GM12878 (cell line): Measurements from ENCODE around the gene LPCAT3. TPM values are rescaled to one million over a fixed set of nuclear protein-coding genes. Genes with fewer than 3 reads are reported as not detected.

Experiments used
- CREM ChIP-seq: IDR thresholded peaks from 2 replicates; pipeline ENCODE4 v1.6.1; 2014; ENCODE audit warnings: antibody characterized with exemption, low read depth
- EP300 ChIP-seq, 2 experiments: fragments of 150-350 bp in 1 of 2; IDR thresholded peaks; 2 replicates each; pipeline ENCODE4 v1.6.1; 2011 to 2012; ENCODE audit warnings: low read depth in 2 of 2, low read length in 2 of 2, borderline replicate concordance in 1 of 2, improper control_type of control experiment in 1 of 2, inconsistent platforms in 1 of 2; ENCODE audit not compliant: control insufficient read depth in 1 of 2
- EZH2 ChIP-seq: IDR thresholded peaks from 2 replicates; pipeline ENCODE4 v1.6.1; 2012; ENCODE audit warnings: low read depth, mild to moderate bottlenecking, control low read depth, inconsistent platforms, low read length, borderline replicate concordance; ENCODE audit not compliant: control insufficient read depth
- JUNB ChIP-seq: IDR thresholded peaks from 2 replicates; pipeline ENCODE4 v1.6.1; 2016; ENCODE audit warnings: antibody characterized with exemption, mild to moderate bottlenecking
- MXI1 ChIP-seq: fragments of 150-350 bp; IDR thresholded peaks from 2 replicates; pipeline ENCODE4 v1.6.1; 2011; ENCODE audit warnings: low read depth, mild to moderate bottlenecking, inconsistent platforms, low read length, improper control_type of control experiment
- POLR2AphosphoS2 ChIP-seq: IDR thresholded peaks from 2 replicates; pipeline ENCODE4 v1.6.1; 2011; ENCODE audit warnings: low read depth, mild to moderate bottlenecking, low read length, improper control_type of control experiment, moderate library complexity
- POLR2AphosphoS5 ChIP-seq: IDR thresholded peaks from 2 replicates; pipeline ENCODE4 v1.6.1; 2011; ENCODE audit warnings: mild to moderate bottlenecking, low read length, inconsistent platforms
- SIX5 ChIP-seq: IDR thresholded peaks from 2 replicates; pipeline ENCODE4 v1.6.1; 2011; ENCODE audit warnings: mild to moderate bottlenecking, low read depth, low read length, moderate library complexity; ENCODE audit not compliant: severe bottlenecking
- SMAD5 ChIP-seq: IDR thresholded peaks from 2 replicates; pipeline ENCODE4 v1.6.1; 2016; ENCODE audit warnings: antibody characterized with exemption, low read depth
- polyA plus RNA-seq, 11 experiments: library from polyadenylated mRNA; depleted of rRNA in 4 of 11; unstranded in 6 of 11; stranded (reverse) in 5 of 11; fragments of >200 nt; fragmentation: Nextera tagmentation in 4 of 11; fragmentation: Illumina TruSeq in 1 of 11; extraction: Ambion mirVana in 4 of 11; extraction: Trizol in 1 of 11; gene quantifications; 1 replicate in 1 of 11; 2 replicates in 10 of 11; pipeline versions ENCODE4 v1.2.1 to v1.2.3, GENCODE V29; 2011 to 2016; ENCODE audit warnings: inconsistent platforms in 2 of 11, missing spikeins in 2 of 11, low read depth in 1 of 11
- total RNA-seq, 4 experiments: library from RNA; depleted of rRNA in 3 of 4; stranded (reverse); fragments of >200 nt in 3 of 4; fragmentation: Illumina TruSeq in 1 of 4; extraction: Trizol in 1 of 4; gene quantifications; 2 replicates each; pipeline versions ENCODE4 v1.2.1 to v1.2.3, GENCODE V29; 2013 to 2021
- TF ChIP-seq, protein P1 (sequence below): fragments of 450-650 bp; formaldehyde crosslinking; IDR thresholded peaks from 2 replicates; pipeline ENCODE4 v1.4.0; 2022; ENCODE audit warnings: mild to moderate bottlenecking, moderate library complexity
- TF ChIP-seq, protein P2 (sequence below): fragments of 150-350 bp; IDR thresholded peaks from 2 replicates; pipeline ENCODE4 v1.6.1; 2016; ENCODE audit warnings: low read depth, low read length
- TF ChIP-seq, protein P3 (sequence below): fragments of 450-650 bp; IDR thresholded peaks from 2 replicates; pipeline ENCODE4 v1.6.1; 2017; ENCODE audit warnings: mild to moderate bottlenecking, moderate library complexity
- TF ChIP-seq, protein P4 (sequence below): IDR thresholded peaks from 2 replicates; pipeline ENCODE4 v1.6.1; 2011; ENCODE audit warnings: borderline replicate concordance, low read depth, mild to moderate bottlenecking, moderate library complexity, mixed read lengths, low read length; ENCODE audit not compliant: insufficient read depth; ENCODE audit errors: extremely low read length
- TF ChIP-seq, protein P5 (sequence below): fragments of 450-650 bp; IDR thresholded peaks from 2 replicates; pipeline ENCODE4 v1.6.1; 2018; ENCODE audit warnings: mild to moderate bottlenecking, low read depth, moderate library complexity; ENCODE audit not compliant: partially characterized antibody

LPCAT3 gene
- total and polyA plus RNA-seq, 10 of the 15 experiments (the other 5 are each of a cell fraction or from before 2014, with no cell fraction given): 2.6 to 48.3 (median 23.0) TPM

DNA sequence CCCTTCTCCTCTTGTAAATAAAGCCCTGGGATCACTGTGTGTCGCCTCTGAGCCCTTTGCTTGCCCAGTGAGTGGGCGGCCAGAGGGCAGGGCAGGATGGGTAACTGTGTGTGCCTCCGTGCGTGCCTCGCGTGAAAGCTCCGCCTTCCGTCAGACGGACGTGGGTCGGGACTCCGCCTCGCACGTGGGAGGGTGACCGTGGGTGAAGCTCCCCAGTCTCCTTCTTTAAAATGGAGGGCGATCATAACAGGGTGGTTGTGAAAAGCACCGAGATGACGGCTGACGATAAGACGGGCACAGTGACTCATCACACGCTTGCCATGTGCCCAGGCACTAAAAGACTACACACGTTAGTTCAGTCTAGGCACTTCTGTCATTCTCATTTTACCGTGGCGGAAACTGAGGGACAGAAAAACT, 57.0 kb downstream of the LPCAT3 start (continued):
- TF ChIP-seq, protein P1, sequence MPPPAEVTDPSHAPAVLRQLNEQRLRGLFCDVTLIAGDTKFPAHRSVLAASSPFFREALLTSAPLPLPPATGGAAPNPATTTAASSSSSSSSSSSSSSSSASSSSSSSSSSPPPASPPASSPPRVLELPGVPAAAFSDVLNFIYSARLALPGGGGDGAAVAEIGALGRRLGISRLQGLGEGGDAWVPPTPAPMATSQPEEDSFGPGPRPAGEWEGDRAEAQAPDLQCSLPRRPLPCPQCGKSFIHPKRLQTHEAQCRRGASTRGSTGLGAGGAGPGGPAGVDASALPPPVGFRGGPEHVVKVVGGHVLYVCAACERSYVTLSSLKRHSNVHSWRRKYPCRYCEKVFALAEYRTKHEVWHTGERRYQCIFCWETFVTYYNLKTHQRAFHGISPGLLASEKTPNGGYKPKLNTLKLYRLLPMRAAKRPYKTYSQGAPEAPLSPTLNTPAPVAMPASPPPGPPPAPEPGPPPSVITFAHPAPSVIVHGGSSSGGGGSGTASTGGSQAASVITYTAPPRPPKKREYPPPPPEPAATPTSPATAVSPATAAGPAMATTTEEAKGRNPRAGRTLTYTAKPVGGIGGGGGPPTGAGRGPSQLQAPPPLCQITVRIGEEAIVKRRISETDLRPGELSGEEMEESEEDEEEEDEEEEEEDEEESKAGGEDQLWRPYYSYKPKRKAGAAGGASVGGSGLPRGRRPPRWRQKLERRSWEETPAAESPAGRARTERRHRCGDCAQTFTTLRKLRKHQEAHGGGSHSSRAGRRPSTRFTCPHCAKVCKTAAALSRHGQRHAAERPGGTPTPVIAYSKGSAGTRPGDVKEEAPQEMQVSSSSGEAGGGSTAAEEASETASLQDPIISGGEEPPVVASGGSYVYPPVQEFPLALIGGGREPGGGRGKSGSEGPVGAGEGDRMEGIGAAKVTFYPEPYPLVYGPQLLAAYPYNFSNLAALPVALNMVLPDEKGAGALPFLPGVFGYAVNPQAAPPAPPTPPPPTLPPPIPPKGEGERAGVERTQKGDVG (CRISPR knock-in tag): no peak
- peak; percentile 29; the same call in 1 of the 2 replicates for TF ChIP-seq CREM
- 0 out of 2 replicates have a peak, but pooled peaks have one; percentile 12 for TF ChIP-seq POLR2AphosphoS2
- TF ChIP-seq, protein P2, sequence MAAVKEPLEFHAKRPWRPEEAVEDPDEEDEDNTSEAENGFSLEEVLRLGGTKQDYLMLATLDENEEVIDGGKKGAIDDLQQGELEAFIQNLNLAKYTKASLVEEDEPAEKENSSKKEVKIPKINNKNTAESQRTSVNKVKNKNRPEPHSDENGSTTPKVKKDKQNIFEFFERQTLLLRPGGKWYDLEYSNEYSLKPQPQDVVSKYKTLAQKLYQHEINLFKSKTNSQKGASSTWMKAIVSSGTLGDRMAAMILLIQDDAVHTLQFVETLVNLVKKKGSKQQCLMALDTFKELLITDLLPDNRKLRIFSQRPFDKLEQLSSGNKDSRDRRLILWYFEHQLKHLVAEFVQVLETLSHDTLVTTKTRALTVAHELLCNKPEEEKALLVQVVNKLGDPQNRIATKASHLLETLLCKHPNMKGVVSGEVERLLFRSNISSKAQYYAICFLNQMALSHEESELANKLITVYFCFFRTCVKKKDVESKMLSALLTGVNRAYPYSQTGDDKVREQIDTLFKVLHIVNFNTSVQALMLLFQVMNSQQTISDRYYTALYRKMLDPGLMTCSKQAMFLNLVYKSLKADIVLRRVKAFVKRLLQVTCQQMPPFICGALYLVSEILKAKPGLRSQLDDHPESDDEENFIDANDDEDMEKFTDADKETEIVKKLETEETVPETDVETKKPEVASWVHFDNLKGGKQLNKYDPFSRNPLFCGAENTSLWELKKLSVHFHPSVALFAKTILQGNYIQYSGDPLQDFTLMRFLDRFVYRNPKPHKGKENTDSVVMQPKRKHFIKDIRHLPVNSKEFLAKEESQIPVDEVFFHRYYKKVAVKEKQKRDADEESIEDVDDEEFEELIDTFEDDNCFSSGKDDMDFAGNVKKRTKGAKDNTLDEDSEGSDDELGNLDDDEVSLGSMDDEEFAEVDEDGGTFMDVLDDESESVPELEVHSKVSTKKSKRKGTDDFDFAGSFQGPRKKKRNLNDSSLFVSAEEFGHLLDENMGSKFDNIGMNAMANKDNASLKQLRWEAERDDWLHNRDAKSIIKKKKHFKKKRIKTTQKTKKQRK: no peak
- TF ChIP-seq, protein P3, sequence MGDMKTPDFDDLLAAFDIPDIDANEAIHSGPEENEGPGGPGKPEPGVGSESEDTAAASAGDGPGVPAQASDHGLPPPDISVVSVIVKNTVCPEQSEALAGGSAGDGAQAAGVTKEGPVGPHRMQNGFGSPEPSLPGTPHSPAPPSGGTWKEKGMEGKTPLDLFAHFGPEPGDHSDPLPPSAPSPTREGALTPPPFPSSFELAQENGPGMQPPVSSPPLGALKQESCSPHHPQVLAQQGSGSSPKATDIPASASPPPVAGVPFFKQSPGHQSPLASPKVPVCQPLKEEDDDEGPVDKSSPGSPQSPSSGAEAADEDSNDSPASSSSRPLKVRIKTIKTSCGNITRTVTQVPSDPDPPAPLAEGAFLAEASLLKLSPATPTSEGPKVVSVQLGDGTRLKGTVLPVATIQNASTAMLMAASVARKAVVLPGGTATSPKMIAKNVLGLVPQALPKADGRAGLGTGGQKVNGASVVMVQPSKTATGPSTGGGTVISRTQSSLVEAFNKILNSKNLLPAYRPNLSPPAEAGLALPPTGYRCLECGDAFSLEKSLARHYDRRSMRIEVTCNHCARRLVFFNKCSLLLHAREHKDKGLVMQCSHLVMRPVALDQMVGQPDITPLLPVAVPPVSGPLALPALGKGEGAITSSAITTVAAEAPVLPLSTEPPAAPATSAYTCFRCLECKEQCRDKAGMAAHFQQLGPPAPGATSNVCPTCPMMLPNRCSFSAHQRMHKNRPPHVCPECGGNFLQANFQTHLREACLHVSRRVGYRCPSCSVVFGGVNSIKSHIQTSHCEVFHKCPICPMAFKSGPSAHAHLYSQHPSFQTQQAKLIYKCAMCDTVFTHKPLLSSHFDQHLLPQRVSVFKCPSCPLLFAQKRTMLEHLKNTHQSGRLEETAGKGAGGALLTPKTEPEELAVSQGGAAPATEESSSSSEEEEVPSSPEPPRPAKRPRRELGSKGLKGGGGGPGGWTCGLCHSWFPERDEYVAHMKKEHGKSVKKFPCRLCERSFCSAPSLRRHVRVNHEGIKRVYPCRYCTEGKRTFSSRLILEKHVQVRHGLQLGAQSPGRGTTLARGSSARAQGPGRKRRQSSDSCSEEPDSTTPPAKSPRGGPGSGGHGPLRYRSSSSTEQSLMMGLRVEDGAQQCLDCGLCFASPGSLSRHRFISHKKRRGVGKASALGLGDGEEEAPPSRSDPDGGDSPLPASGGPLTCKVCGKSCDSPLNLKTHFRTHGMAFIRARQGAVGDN: peak; percentile 93; the same call in 1 of the 2 replicates
- peak; percentile 3 for TF ChIP-seq SIX5
- TF ChIP-seq MXI1: peak; percentile 63
- 0 out of 4 replicates have a peak, but pooled peaks of 1 of the 2 experiments have one; percentile 39 for TF ChIP-seq EP300 (IDR thresholded peaks at IDR 0.05; ENCODE audit: borderline replicate concordance in 1 of 2, control insufficient read depth in 1 of 2, low read depth in 2 of 2, low read length in 2 of 2)
- peak; percentile 40; the same call in 1 of the 2 replicates for TF ChIP-seq JUNB
- no peak for TF ChIP-seq EZH2
- TF ChIP-seq POLR2AphosphoS5: peak; percentile 49
- TF ChIP-seq, protein P4, sequence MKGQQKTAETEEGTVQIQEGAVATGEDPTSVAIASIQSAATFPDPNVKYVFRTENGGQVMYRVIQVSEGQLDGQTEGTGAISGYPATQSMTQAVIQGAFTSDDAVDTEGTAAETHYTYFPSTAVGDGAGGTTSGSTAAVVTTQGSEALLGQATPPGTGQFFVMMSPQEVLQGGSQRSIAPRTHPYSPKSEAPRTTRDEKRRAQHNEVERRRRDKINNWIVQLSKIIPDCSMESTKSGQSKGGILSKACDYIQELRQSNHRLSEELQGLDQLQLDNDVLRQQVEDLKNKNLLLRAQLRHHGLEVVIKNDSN: no peak
- peak; percentile 25; the same call in 1 of the 2 replicates for TF ChIP-seq SMAD5
- TF ChIP-seq, protein P5, sequence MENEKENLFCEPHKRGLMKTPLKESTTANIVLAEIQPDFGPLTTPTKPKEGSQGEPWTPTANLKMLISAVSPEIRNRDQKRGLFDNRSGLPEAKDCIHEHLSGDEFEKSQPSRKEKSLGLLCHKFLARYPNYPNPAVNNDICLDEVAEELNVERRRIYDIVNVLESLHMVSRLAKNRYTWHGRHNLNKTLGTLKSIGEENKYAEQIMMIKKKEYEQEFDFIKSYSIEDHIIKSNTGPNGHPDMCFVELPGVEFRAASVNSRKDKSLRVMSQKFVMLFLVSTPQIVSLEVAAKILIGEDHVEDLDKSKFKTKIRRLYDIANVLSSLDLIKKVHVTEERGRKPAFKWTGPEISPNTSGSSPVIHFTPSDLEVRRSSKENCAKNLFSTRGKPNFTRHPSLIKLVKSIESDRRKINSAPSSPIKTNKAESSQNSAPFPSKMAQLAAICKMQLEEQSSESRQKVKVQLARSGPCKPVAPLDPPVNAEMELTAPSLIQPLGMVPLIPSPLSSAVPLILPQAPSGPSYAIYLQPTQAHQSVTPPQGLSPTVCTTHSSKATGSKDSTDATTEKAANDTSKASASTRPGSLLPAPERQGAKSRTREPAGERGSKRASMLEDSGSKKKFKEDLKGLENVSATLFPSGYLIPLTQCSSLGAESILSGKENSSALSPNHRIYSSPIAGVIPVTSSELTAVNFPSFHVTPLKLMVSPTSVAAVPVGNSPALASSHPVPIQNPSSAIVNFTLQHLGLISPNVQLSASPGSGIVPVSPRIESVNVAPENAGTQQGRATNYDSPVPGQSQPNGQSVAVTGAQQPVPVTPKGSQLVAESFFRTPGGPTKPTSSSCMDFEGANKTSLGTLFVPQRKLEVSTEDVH: no peak
